HepG2 (cell line): ENCODE results near the gene SMDT1. TPM values are rescaled to one million over a fixed set of nuclear protein-coding genes. Genes with fewer than 3 reads are reported as not detected.
A peak's percentile ranks its signal among the peaks of the same experiment; 100 is the strongest.

Experiments used
- ATAC-seq: fragments of 200-7000 bp; cut with Tn5 transposase; 3 replicates; pipeline ENCODE4 v1.9.1; 2020; ENCODE audit warnings: mild to moderate bottlenecking, moderate library complexity
- BruUV-seq: library from RNA; stranded (reverse); fragments of 400-500 nt; replicated peaks from 2 replicates; lab custom pipeline; 2021; lab: Mats Ljungman, UMichigan
- CTCF ChIA-PET: fragments of 300-600 bp; formaldehyde crosslinking; extraction: SDS; loops from one replicate; lab custom pipeline; 2021; ENCODE audit warnings: low total read pairs, inconsistent platforms, low intra/inter-chr PET ratio; lab: Yijun Ruan, JAX
- POLR2A ChIA-PET: fragments of 350-600 bp; sonication (Branson Sonifier 250); formaldehyde crosslinking; loops from one replicate; lab custom pipeline; 2020; ENCODE audit warnings: antibody characterized with exemption, inconsistent platforms; lab: Yijun Ruan, JAX
- DNase-seq: peaks from one replicate; pipeline ENCODE4 v3.0.0-alpha.2; 2015; ENCODE audit warnings: low spot score
- FAIRE-seq: peaks from 3 replicates; lab custom pipeline; 2011; peaks lifted over from hg19 to GRCh38; lab: Jason Lieb, UNC
- H2AFZ ChIP-seq: one replicate; pipeline ENCODE4 v1.6.1; 2011; ENCODE audit warnings: low read length, inconsistent platforms
- H3K27ac ChIP-seq: fragments of 300-600 bp; 3 replicates; pipeline ENCODE4 v1.8.0; 2011; ENCODE audit warnings: mixed run types, mild to moderate bottlenecking, mixed read lengths, low read length, inconsistent platforms; ENCODE audit not compliant: insufficient read depth; ENCODE audit errors: extremely low read length
- H3K27me3 ChIP-seq, 2 experiments: fragments of 200-600 bp in 1 of 2; 2 replicates in 1 of 2; 3 replicates in 1 of 2; pipeline versions ENCODE4 v1.6.0 to v1.8.0; 2011; ENCODE audit warnings: low read length in 2 of 2, mild to moderate bottlenecking in 2 of 2, moderate library complexity in 2 of 2, inconsistent platforms in 1 of 2; ENCODE audit not compliant: insufficient read depth in 2 of 2, control insufficient read depth in 1 of 2
- H3K36me3 ChIP-seq, 2 experiments: fragments of 200-600 bp in 1 of 2; replicated peaks in 1 of 2; 2 replicates in 1 of 2; 3 replicates in 1 of 2; pipeline versions ENCODE4 v1.5.1 to v1.8.0; 2011; ENCODE audit warnings: low read length in 2 of 2, inconsistent platforms in 1 of 2; ENCODE audit not compliant: insufficient read depth in 2 of 2, control insufficient read depth in 1 of 2
- H3K4me1 ChIP-seq: 2 replicates; pipeline ENCODE4 v1.5.1; 2012; ENCODE audit warnings: low read length, inconsistent platforms; ENCODE audit not compliant: insufficient read depth
- H3K4me2 ChIP-seq: 2 replicates; pipeline ENCODE4 v1.6.0; 2011; ENCODE audit warnings: low read depth, low read length, inconsistent platforms
- H3K4me3 ChIP-seq, 3 experiments: fragments of 200-600 bp in 1 of 3; sonication (generic), shearing (Covaris generic) in 1 of 3; replicated peaks in 1 of 3; 2 replicates each; pipeline ENCODE4 v1.5.1; 2011 to 2016; ENCODE audit warnings: low read length in 3 of 3, inconsistent platforms in 2 of 3, low read depth in 2 of 3, mild to moderate bottlenecking in 2 of 3, control low read depth in 1 of 3, mixed read lengths in 1 of 3; ENCODE audit not compliant: insufficient read depth in 1 of 3
- H3K79me2 ChIP-seq: one replicate; pipeline ENCODE4 v1.6.1; 2011; ENCODE audit warnings: low read length, inconsistent platforms; ENCODE audit not compliant: insufficient read depth
- H3K9ac ChIP-seq: 2 replicates; pipeline ENCODE4 v1.6.0; 2011; ENCODE audit warnings: mild to moderate bottlenecking, low read depth, low read length, inconsistent platforms; ENCODE audit not compliant: insufficient read depth
- H3K9me3 ChIP-seq: 2 replicates; pipeline ENCODE4 v1.5.1; 2012; ENCODE audit warnings: mild to moderate bottlenecking, low read length
- H4K20me1 ChIP-seq: 2 replicates; pipeline ENCODE4 v1.6.0; 2011; ENCODE audit warnings: inconsistent platforms, mild to moderate bottlenecking, low read length, moderate library complexity; ENCODE audit not compliant: insufficient read depth
- AGO2 ChIP-seq: fragments of 200-400 bp; formaldehyde crosslinking; optimal IDR thresholded peaks from 2 replicates; pipeline ENCODE3; 2017; ENCODE audit warnings: mild to moderate bottlenecking, low read depth, low read length, moderate library complexity
- GABPA ChIP-seq, 2 experiments: IDR thresholded peaks; 2 replicates each; pipeline ENCODE4 v1.6.1; 2011 to 2016; ENCODE audit warnings: low read depth in 2 of 2, low read length in 1 of 2, missing biosample characterization in 1 of 2, missing genetic modification characterization in 1 of 2
- KLF15 ChIP-seq: sonication (generic); formaldehyde crosslinking; IDR thresholded peaks from 2 replicates; pipeline ENCODE4 v1.8.1; 2023; ENCODE audit warnings: borderline replicate concordance, mild to moderate bottlenecking, inconsistent platforms, missing genetic modification reagents, mixed read lengths
- MTF2 ChIP-seq: sonication (generic); formaldehyde crosslinking; IDR thresholded peaks from 2 replicates; pipeline ENCODE4 v1.5.0; 2020; ENCODE audit warnings: missing genetic modification reagents, borderline replicate concordance
- SPEN ChIP-seq: sonication (generic); formaldehyde crosslinking; IDR thresholded peaks from 2 replicates; pipeline ENCODE4 v1.5.1; 2020; ENCODE audit warnings: low read depth, mild to moderate bottlenecking, missing genetic modification reagents
- ZNF276 ChIP-seq: sonication (generic); formaldehyde crosslinking; IDR thresholded peaks from 2 replicates; pipeline ENCODE4 v1.4.0; 2020; ENCODE audit warnings: mild to moderate bottlenecking, low read depth, missing genetic modification reagents
- ZNF543 ChIP-seq: sonication (generic); formaldehyde crosslinking; IDR thresholded peaks from 2 replicates; pipeline ENCODE4 v1.4.0; 2020; ENCODE audit warnings: mild to moderate bottlenecking, missing genetic modification reagents
- ZNF572 ChIP-seq: sonication (generic); formaldehyde crosslinking; IDR thresholded peaks from 2 replicates; pipeline ENCODE4 v1.5.1; 2020; ENCODE audit warnings: mild to moderate bottlenecking, missing genetic modification reagents
- WGBS: methylation state at CpG from one replicate; pipeline ENCODE4 v1.1.6; 2017; ENCODE audit warnings: low lambda C conversion rate; 5-methylcytosine and 5-hydroxymethylcytosine counted together
- in situ Hi-C: cut with HindIII; loops from 2 replicates; pipeline ENCODE4 v1.10.0; 2017; ENCODE audit warnings: low pct_unique_long_range_greater_than_20kb; ENCODE audit not compliant: extremely low pct_ligation_motif_present
- intact Hi-C: fragments of 100-400 bp; cut with micrococcal nuclease; formaldehyde crosslinking; loops from one replicate; pipeline ENCODE4 v1.10.0; 2022; ENCODE audit not compliant: unreplicated experiment
- polyA plus RNA-seq, 8 experiments: library from polyadenylated mRNA; depleted of rRNA in 3 of 8; stranded (reverse) in 7 of 8; unstranded in 1 of 8; fragments of >200 nt; fragmentation: Illumina TruSeq in 4 of 8; extraction: Trizol in 4 of 8; gene quantifications; 2 replicates each; pipeline versions ENCODE4 v1.2.1 to v1.2.3, GENCODE V29; 2011 to 2016; ENCODE audit warnings: low read depth in 4 of 8, missing spikeins in 1 of 8, mixed read lengths in 1 of 8; ENCODE audit not compliant: insufficient read depth in 1 of 8
- total RNA-seq, 5 experiments: library from RNA; depleted of rRNA; stranded (reverse); fragments of >200 nt; fragmentation: Illumina TruSeq; extraction: Trizol; gene quantifications; 2 replicates each; pipeline ENCODE4 v1.2.3, GENCODE V29; 2016; ENCODE audit warnings: low read depth in 1 of 5

Gene SMDT1
- total and polyA plus RNA-seq, 2 of the 13 experiments (the other 11 are each of a cell fraction or from before 2014, with no cell fraction given) = 8.3 to 26.6 TPM

- intact Hi-C loops = loop anchor here (1.0 kb wide), 1 partner anchor 10 kb away; the partner anchor contains the start of gene NDUFA6
- H3K36me3 ChIP-seq = peaks cover 2 to 28% of the 10 kb centered on the region in 2 experiments; a peak in 3 of 5 replicates
- no peaks in the 10 kb centered on the region for H4K20me1 ChIP-seq
- no peak for TF ChIP-seq AGO2
- no peak for TF ChIP-seq GABPA (IDR thresholded peaks at IDR 0.05; ENCODE audit: low read depth, low read length)
- peak; percentile 38; the same call in 1 of the 2 replicates for TF ChIP-seq GABPA (CRISPR knock-in tag; IDR thresholded peaks at IDR 0.05; ENCODE audit: low read depth)
- no peak for TF ChIP-seq KLF15 (CRISPR knock-in tag)
- TF ChIP-seq ZNF543 (CRISPR knock-in tag) = no peak
- no peak for TF ChIP-seq ZNF572 (CRISPR knock-in tag)
- 0 out of 2 replicates have a peak, but pooled peaks have one; percentile 13 for TF ChIP-seq ZNF276
- TF ChIP-seq SPEN = no peak
- TF ChIP-seq MTF2 = no peak
- peak overlapping the region; percentile 100 for H3K4me2 ChIP-seq
- CTCF ChIA-PET = interaction anchor here (1.3 kb wide), 1 partner anchor 11 kb away, joined by 3 read pairs; the partner anchor contains the start of gene NDUFA6
- in situ Hi-C loops = no loop called here
- peak; percentile 26 for FAIRE-seq
- 1% methylated on average over 14 of the region's 14 CpGs for WGBS
- BruUV-seq = no TSS peak
- no peaks in the 10 kb centered on the region for H3K9me3 ChIP-seq
- H3K79me2 ChIP-seq = peaks cover 11% of the 10 kb centered on the region
- peaks cover 22% of the 10 kb centered on the region for H3K4me1 ChIP-seq
- no peaks in the 10 kb centered on the region; a peak in 1 of 5 replicates for H3K27me3 ChIP-seq
- peak; percentile 21 for ATAC-seq
- peak overlapping the region; percentile 93 for H3K9ac ChIP-seq
- H3K4me3 ChIP-seq = peak overlapping the region; percentile 78 to 88 (median 87)
- DNase-seq = no peak
- no peak overlapping the region for H2AFZ ChIP-seq
- H3K27ac ChIP-seq = peak overlapping the region; percentile 91
- POLR2A ChIA-PET = interaction anchor here (0.6 to 3.8 kb wide), 5 partner anchors 10 to 133 kb away, joined by 3 to 89 read pairs (median 3); partner anchors contain the start of genes NAGA and NDUFA6
These were observed 787 bp downstream of the SMDT1 start for GRCh38 chr22:42080287-42080686.
